Measurements from ENCODE around the gene MYO1D.
"Not testable (repeated sequence)": the region's sequence is repeated elsewhere in the genome, so short reads cannot be mapped to it uniquely, and the experiment has no call there.

The MYO1D gene

GRCh38 chr17:32899236-32900013 lies 22.5 kb upstream of the MYO1D start:
- TF ChIP-seq CTCF (IDR thresholded peaks at IDR 0.05; ENCODE audit: extremely low read depth, insufficient read depth, missing control alignments) = no peak
- DNase-seq (ENCODE audit: low spot score) = no peak
- in situ Hi-C loops (cut with MboI; ENCODE audit: low pct_unique_long_range_greater_than_20kb, low sequenced_read_pairs, unreplicated experiment) = no loop called here

- in situ Hi-C loops (cut with MboI; ENCODE audit: low pct_unique_long_range_greater_than_20kb, low sequenced_read_pairs, unreplicated experiment) = no loop called here
- no peak for TF ChIP-seq CTCF (IDR thresholded peaks at IDR 0.05; ENCODE audit: extremely low read depth, insufficient read depth, missing control alignments)
- DNase-seq (ENCODE audit: low spot score) = no peak
Measured at GRCh38 chr17:32896647-32897258, 19.8 kb upstream of the MYO1D start.

- TF ChIP-seq CTCF (IDR thresholded peaks at IDR 0.05; ENCODE audit: extremely low read depth, insufficient read depth, missing control alignments) = no peak
- DNase-seq (ENCODE audit: low spot score) = no peak
- in situ Hi-C loops (cut with MboI; ENCODE audit: low pct_unique_long_range_greater_than_20kb, low sequenced_read_pairs, unreplicated experiment) = no loop called here
Measured at GRCh38 chr17:32894245-32894644, 17.3 kb upstream of the MYO1D start.

DNA sequence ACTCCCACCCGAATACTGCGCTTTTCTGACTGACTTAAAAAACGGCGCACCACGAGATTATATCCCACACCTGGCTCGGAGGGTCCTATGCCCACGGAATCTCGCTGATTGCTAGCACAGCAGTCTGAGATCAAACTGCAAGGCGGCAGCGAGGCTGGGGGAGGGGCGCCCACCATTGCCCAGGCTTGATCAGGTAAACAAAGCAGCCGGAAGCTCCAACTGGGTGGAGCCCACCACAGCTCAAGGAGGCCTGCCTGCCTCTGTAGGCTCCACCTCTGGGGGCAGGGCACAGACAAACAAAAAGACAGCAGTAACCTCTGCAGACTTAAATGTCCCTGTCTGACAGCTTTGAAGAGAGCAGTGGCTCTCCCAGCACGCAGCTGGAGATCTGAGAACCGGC lies 10.5 kb upstream of the MYO1D start:
- in situ Hi-C loops (cut with MboI; ENCODE audit: low pct_unique_long_range_greater_than_20kb, low sequenced_read_pairs, unreplicated experiment); DNase-seq (ENCODE audit: low spot score): not testable (repeated sequence)

DNA sequence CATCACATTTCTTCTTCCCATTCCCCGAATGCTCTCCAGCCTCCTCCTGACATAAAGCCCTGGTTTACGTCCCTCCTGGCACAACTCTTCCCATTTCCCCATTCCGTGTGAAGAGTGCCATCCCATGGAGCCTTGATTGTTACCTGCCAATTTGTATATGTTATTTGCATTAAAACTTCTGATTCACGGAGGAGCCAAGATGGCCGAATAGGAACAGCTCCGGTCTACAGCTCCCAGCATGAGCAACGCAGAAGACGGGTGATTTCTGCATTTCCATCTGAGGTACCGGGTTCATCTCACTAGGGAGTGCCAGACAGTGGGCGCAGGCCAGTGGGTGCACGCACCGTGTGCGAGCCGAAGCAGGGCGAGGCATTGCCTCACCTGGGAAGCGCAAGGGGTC lies 10.0 kb upstream of the MYO1D start:
- DNase-seq (ENCODE audit: low spot score); in situ Hi-C loops (cut with MboI; ENCODE audit: low pct_unique_long_range_greater_than_20kb, low sequenced_read_pairs, unreplicated experiment): not testable (repeated sequence)

DNA sequence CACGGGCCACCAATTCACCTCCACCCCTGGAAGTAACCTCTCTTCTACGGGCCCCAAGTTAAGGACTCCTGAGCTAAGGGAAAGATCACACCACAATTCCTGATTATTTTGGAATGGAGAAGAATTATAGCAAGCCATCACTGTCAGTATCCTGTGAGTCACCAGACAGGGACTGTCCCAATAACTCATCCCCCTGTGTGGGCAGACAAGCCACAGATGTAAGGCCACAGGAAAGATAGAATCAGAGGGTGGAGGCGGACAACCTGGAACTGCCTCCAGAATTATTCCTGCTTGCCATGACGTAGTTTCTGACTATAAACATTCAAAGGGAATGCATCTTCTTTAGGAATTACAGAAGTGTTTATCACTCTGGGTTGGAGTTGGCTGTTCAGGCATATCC lies 5.8 kb upstream of the MYO1D start:
- in situ Hi-C loops (cut with MboI; ENCODE audit: low pct_unique_long_range_greater_than_20kb, low sequenced_read_pairs, unreplicated experiment) = no loop called here
- DNase-seq (ENCODE audit: low spot score) = peak; percentile 28
- TF ChIP-seq CTCF (IDR thresholded peaks at IDR 0.05; ENCODE audit: extremely low read depth, insufficient read depth, missing control alignments) = no peak

DNA sequence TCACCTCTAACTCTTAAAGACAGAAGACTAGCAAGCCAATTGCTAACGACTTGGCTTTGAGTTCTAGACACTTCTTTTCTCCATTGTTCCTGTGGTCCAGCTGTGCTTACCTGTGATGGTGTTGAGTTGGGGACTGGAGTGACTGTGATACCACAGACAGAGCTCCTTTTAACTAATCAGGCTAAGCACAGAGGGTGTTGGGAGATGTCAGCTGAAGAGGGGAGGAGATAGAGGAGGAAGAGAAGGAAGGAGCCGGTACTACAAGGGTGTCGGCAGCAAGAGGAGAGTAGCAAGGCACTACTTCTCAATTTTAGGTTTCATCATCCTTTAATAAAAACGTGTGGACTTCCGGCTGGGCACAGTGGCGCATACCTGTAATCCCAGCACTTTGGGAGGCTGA lies 5.1 kb upstream of the MYO1D start:
- no peak for TF ChIP-seq CTCF (IDR thresholded peaks at IDR 0.05; ENCODE audit: extremely low read depth, insufficient read depth, missing control alignments)
- in situ Hi-C loops (cut with MboI; ENCODE audit: low pct_unique_long_range_greater_than_20kb, low sequenced_read_pairs, unreplicated experiment) = no loop called here
- no peak for DNase-seq (ENCODE audit: low spot score)

Data from GM13977 (cell line).